Lung (tissue), 12 donors: ENCODE data around the gene HIBCH. TPM values are rescaled to one million over a fixed set of nuclear protein-coding genes. Genes with fewer than 3 reads are reported as not detected.
"Not testable (repeated sequence)": the region's sequence is repeated elsewhere in the genome, so short reads cannot be mapped to it uniquely, and the experiment has no call there.

Source experiments
- ATAC-seq: fragments of 200-7000 bp; cut with Tn5 transposase; one replicate; pipeline ENCODE4 v1.9.1; 2020; ENCODE audit warnings: moderate number of reproducible peaks; ENCODE audit not compliant: insufficient read depth, low FRiP score
- DNase-seq, 3 donors: peaks; one replicate each; pipeline ENCODE4 v3.0.0-alpha.2; 2013 to 2017
- H3K27ac ChIP-seq, 2 donors: one replicate each; pipeline ENCODE4 v1.5.1; 2013; ENCODE audit warnings: mild to moderate bottlenecking in 2 of 2, moderate library complexity in 2 of 2, control low read depth in 1 of 2, inconsistent platforms in 1 of 2, low read depth in 1 of 2, low read length in 1 of 2
- H3K27me3 ChIP-seq, 3 donors: one replicate each; pipeline ENCODE4 v1.5.1; 2013; ENCODE audit warnings: low read length in 2 of 3; ENCODE audit not compliant: control insufficient read depth in 3 of 3, insufficient read depth in 3 of 3
- H3K36me3 ChIP-seq, 4 donors: one replicate each; pipeline ENCODE4 v1.5.1; 2013; ENCODE audit warnings: low read length in 4 of 4, mild to moderate bottlenecking in 1 of 4, moderate library complexity in 1 of 4; ENCODE audit not compliant: control insufficient read depth in 4 of 4, insufficient read depth in 4 of 4
- H3K4me1 ChIP-seq, 5 donors: one replicate each; pipeline ENCODE4 v1.5.1; 2013; ENCODE audit warnings: low read length in 5 of 5, mild to moderate bottlenecking in 2 of 5, moderate library complexity in 1 of 5; ENCODE audit not compliant: control insufficient read depth in 5 of 5, insufficient read depth in 5 of 5
- H3K4me3 ChIP-seq: one replicate; pipeline ENCODE4 v1.5.1; 2013; ENCODE audit warnings: mild to moderate bottlenecking, control low read depth, moderate library complexity
- H3K9ac ChIP-seq, 2 donors: one replicate each; pipeline ENCODE4 v1.5.1; 2013; ENCODE audit warnings: low read length in 2 of 2, control low read depth in 1 of 2; ENCODE audit not compliant: insufficient read depth in 1 of 2
- H3K9me3 ChIP-seq, 4 donors: one replicate each; pipeline ENCODE4 v1.5.1; 2013; ENCODE audit warnings: low read length in 3 of 4, mild to moderate bottlenecking in 1 of 4, moderate library complexity in 1 of 4; ENCODE audit not compliant: control insufficient read depth in 4 of 4, insufficient read depth in 3 of 4
- CTCF ChIP-seq: IDR thresholded peaks from 2 replicates; pipeline ENCODE4 v1.5.1; 2012; ENCODE audit warnings: mild to moderate bottlenecking; ENCODE audit errors: control extremely low read depth, extremely low read depth
- WGBS, 2 donors: extraction: QIAGEN DNeasy Blood & Tissue Kit; methylation state at CpG; one replicate each; pipeline ENCODE4 v1.1.7; 2013; 5-methylcytosine and 5-hydroxymethylcytosine counted together
- polyA plus RNA-seq, 2 donors: library from polyadenylated mRNA; stranded (reverse); fragments of 200-250 nt; gene quantifications; one replicate each; pipeline ENCODE4 v1.2.1, GENCODE V29; 2013
- total RNA-seq, 2 donors: library from RNA; depleted of rRNA in 1 of 2; stranded (reverse); fragments of >200 nt in 1 of 2; gene quantifications; one replicate each; pipeline ENCODE4 v1.2.1, GENCODE V29; 2014 to 2021
- donor health status: control.
- donor health status: control.
- donor health status: Bipolar disorder and iron deficiency.
- donor health status: healthy.
- donor health status: DM: yes; HTN: yes; CAD: no.

The HIBCH gene
- total and polyA plus RNA-seq, 4 donors: 14.2 to 50.0 (median 17.9) TPM

- TF ChIP-seq CTCF: no peak
- Histone ChIP-seq H3K4me1 (peaks cover 0 to 1% (median 0%) of the 10 kb centered on the region in 5 donors), H3K27me3 (no peaks in the 10 kb centered on the region), H3K9ac (no peak overlapping the region), H3K4me3 (no peak overlapping the region), H3K36me3 (no peaks in the 10 kb centered on the region), H3K9me3 (peaks cover 0 to 3% (median 0%) of the 10 kb centered on the region in 4 donors), H3K27ac (no peak overlapping the region)
- no peak for ATAC-seq
- WGBS, 2 donors: 97 to 98% methylated on average over 8 to 11 of the region's 11 CpGs
- no peak for DNase-seq
These were observed 156.8 kb downstream of the HIBCH start for GRCh38 chr2:190162851-190163250.

- Histone ChIP-seq H3K27ac (no peak overlapping the region), H3K27me3 (no peaks in the 10 kb centered on the region), H3K9ac (no peak overlapping the region), H3K36me3 (no peaks in the 10 kb centered on the region), H3K4me1 (no peaks in the 10 kb centered on the region), H3K4me3 (no peak overlapping the region), H3K9me3 (no peaks in the 10 kb centered on the region)
- ATAC-seq: no peak
- no peak for DNase-seq
- no peak for TF ChIP-seq CTCF
- WGBS, 2 donors: 69 to 79% methylated on average over 3 of the region's 3 CpGs
These were observed 160.2 kb downstream of the HIBCH start for GRCh38 chr2:190159453-190159852.

- Histone ChIP-seq H3K9ac (no peak overlapping the region), H3K4me3 (no peak overlapping the region), H3K27me3 (no peaks in the 10 kb centered on the region), H3K4me1 (no peaks in the 10 kb centered on the region), H3K27ac (no peak overlapping the region), H3K9me3 (no peaks in the 10 kb centered on the region), H3K36me3 (no peaks in the 10 kb centered on the region)
- DNase-seq: no peak
- ATAC-seq: no peak
- TF ChIP-seq CTCF: no peak
- WGBS, 2 donors: 93 to 97% methylated on average over 3 of the region's 3 CpGs
These were observed 160.7 kb downstream of the HIBCH start for GRCh38 chr2:190158798-190159434.

- ATAC-seq, H3K36me3 ChIP-seq, H3K27ac ChIP-seq, H3K4me1 ChIP-seq, H3K9me3 ChIP-seq, H3K9ac ChIP-seq, DNase-seq, H3K4me3 ChIP-seq, H3K27me3 ChIP-seq: not testable (repeated sequence)
- WGBS, 2 donors: 88 to 89% methylated on average over 10 of the region's 10 CpGs
These were observed 161.8 kb downstream of the HIBCH start for GRCh38 chr2:190157613-190158528.
